K562 (cell line): Measurements from ENCODE around the gene CCDC82. TPM values are rescaled to one million over a fixed set of nuclear protein-coding genes. Genes with fewer than 3 reads are reported as not detected.

ENCODE experiments used
- ATAC-seq: fragments of 200-7000 bp; cut with Tn5 transposase; 3 replicates; pipeline ENCODE4 v1.9.1; 2020; ENCODE audit warnings: moderate library complexity
- BruUV-seq: library from RNA; stranded (reverse); fragments of 400-500 nt; replicated peaks from 2 replicates; lab custom pipeline; 2021; lab: Mats Ljungman, UMichigan
- CTCF ChIA-PET: fragments of 300-600 bp; formaldehyde crosslinking; extraction: SDS; loops from one replicate; lab custom pipeline; 2021; ENCODE audit warnings: low intra/inter-chr PET ratio; lab: Yijun Ruan, JAX
- POLR2A ChIA-PET: fragments of 300-600, 350-650 bp; sonication (Branson Sonifier 250); formaldehyde crosslinking; extraction: SDS; loops from one replicate; lab custom pipeline; 2021; ENCODE audit warnings: antibody characterized with exemption, inconsistent platforms; lab: Yijun Ruan, JAX
- DNase-seq, 4 experiments: peaks; one replicate each; pipeline versions ENCODE4 v3.0.0 to v3.0.0-alpha.2; 2011 to 2018; ENCODE audit warnings: low spot score in 3 of 4, mixed read lengths in 3 of 4; ENCODE audit errors: extremely low read depth in 1 of 4
- FAIRE-seq: peaks from 2 replicates; lab custom pipeline; 2011; peaks lifted over from hg19 to GRCh38; lab: Jason Lieb, UNC
- H2AFZ ChIP-seq: 2 replicates; pipeline ENCODE4 v1.6.0; 2011; ENCODE audit warnings: low read depth, low read length, control low read depth, inconsistent platforms
- H3K27ac ChIP-seq: fragments of 200-600 bp; 3 replicates; pipeline ENCODE4 v1.8.0; 2011; ENCODE audit warnings: low read depth, mild to moderate bottlenecking, control low read depth, inconsistent platforms, low read length, moderate library complexity, mixed read lengths; ENCODE audit errors: extremely low read depth
- H3K27me3 ChIP-seq, 2 experiments: fragments of 300-600 bp in 1 of 2; 2 replicates in 1 of 2; 3 replicates in 1 of 2; pipeline versions ENCODE4 v1.6.0 to v1.8.0; 2011; ENCODE audit warnings: inconsistent platforms in 2 of 2, low read length in 2 of 2, mild to moderate bottlenecking in 1 of 2, mixed read lengths in 1 of 2, moderate library complexity in 1 of 2; ENCODE audit not compliant: control insufficient read depth in 2 of 2, insufficient read depth in 2 of 2
- H3K36me3 ChIP-seq: fragments of 300-600 bp; 3 replicates; pipeline ENCODE4 v1.8.0; 2011; ENCODE audit warnings: mild to moderate bottlenecking, low read length, inconsistent platforms; ENCODE audit not compliant: control insufficient read depth, insufficient read depth
- H3K4me1 ChIP-seq, 2 experiments: fragments of 200-600 bp in 1 of 2; replicated peaks in 1 of 2; 2 replicates in 1 of 2; 3 replicates in 1 of 2; pipeline versions ENCODE4 v1.5.1 to v1.8.0; 2011; ENCODE audit warnings: inconsistent platforms in 2 of 2, low read length in 2 of 2, mild to moderate bottlenecking in 1 of 2, mixed read lengths in 1 of 2, moderate library complexity in 1 of 2; ENCODE audit not compliant: control insufficient read depth in 2 of 2, insufficient read depth in 2 of 2
- H3K4me2 ChIP-seq: 2 replicates; pipeline ENCODE4 v1.6.1; 2011; ENCODE audit warnings: low read length, control low read depth, inconsistent platforms, mixed read lengths; ENCODE audit not compliant: insufficient read depth
- H3K4me3 ChIP-seq: fragments of 200-600 bp; sonication (generic), shearing (Covaris generic); 2 replicates; pipeline ENCODE4 v1.5.1; 2016; ENCODE audit warnings: control low read depth, inconsistent platforms
- H3K79me2 ChIP-seq: fragments of 200-600 bp; 3 replicates; pipeline ENCODE4 v1.8.0; 2011; ENCODE audit warnings: low read length, inconsistent platforms; ENCODE audit not compliant: control insufficient read depth, insufficient read depth
- H3K9ac ChIP-seq, 2 experiments: 2 replicates each; pipeline versions ENCODE4 v1.6.0 to v1.6.1; 2011; ENCODE audit warnings: low read depth in 2 of 2, low read length in 2 of 2, control low read depth in 1 of 2, inconsistent platforms in 1 of 2, mild to moderate bottlenecking in 1 of 2, mixed read lengths in 1 of 2; ENCODE audit not compliant: insufficient read depth in 1 of 2
- H3K9me1 ChIP-seq: one replicate; pipeline ENCODE4 v1.6.0; 2011; ENCODE audit warnings: inconsistent platforms, mild to moderate bottlenecking, low read length, moderate library complexity; ENCODE audit not compliant: control insufficient read depth, insufficient read depth
- H3K9me3 ChIP-seq: replicated peaks from 2 replicates; pipeline ENCODE4 v1.5.1; 2011; ENCODE audit warnings: low read depth, low read length, inconsistent platforms; ENCODE audit not compliant: control insufficient read depth, insufficient read depth
- H4K20me1 ChIP-seq: replicated peaks from 2 replicates; pipeline ENCODE4 v1.6.1; 2011; ENCODE audit warnings: low read length, inconsistent platforms, mixed read lengths; ENCODE audit not compliant: control insufficient read depth, insufficient read depth
- E2F3 ChIP-seq: fragments of 250-450 bp; sonication (Bioruptor Pico); IDR thresholded peaks from 2 replicates; pipeline ENCODE4 v1.4.0; 2020; ENCODE audit warnings: mild to moderate bottlenecking
- FOXJ2 ChIP-seq: fragments of 200-800 bp; sonication (Bioruptor generic); IDR thresholded peaks from 2 replicates; pipeline ENCODE4 v1.6.1; 2016; ENCODE audit warnings: missing genetic modification characterization, missing compliant biosample characterization
- HMGN3 ChIP-seq: IDR thresholded peaks from 2 replicates; pipeline ENCODE4 v1.6.1; 2011; ENCODE audit warnings: borderline replicate concordance, low read depth, mild to moderate bottlenecking, mixed read lengths, low read length; ENCODE audit not compliant: insufficient read length; ENCODE audit errors: extremely low read depth
- NFRKB ChIP-seq: fragments of 450-650 bp; IDR thresholded peaks from 2 replicates; pipeline ENCODE4 v1.6.1; 2016; ENCODE audit warnings: low read depth
- NR4A1 ChIP-seq, 2 experiments: fragments of 250-450 bp in 1 of 2; fragments of 450-650 bp in 1 of 2; sonication (Bioruptor Pico) in 1 of 2; IDR thresholded peaks; 2 replicates each; pipeline versions ENCODE4 v1.4.0 to v1.6.1; 2016 to 2020; ENCODE audit warnings: mild to moderate bottlenecking in 2 of 2, missing compliant biosample characterization in 1 of 2, missing genetic modification characterization in 1 of 2, moderate library complexity in 1 of 2
- RBM25 ChIP-seq: fragments of 200-400 bp; formaldehyde crosslinking; IDR thresholded peaks from 2 replicates; pipeline ENCODE4 v1.6.1; 2018; ENCODE audit warnings: low read length, low read depth, moderate library complexity; ENCODE audit not compliant: severe bottlenecking
- RFX7 ChIP-seq: fragments of 250-450 bp; sonication (Bioruptor Pico); IDR thresholded peaks from 2 replicates; pipeline ENCODE4 v1.5.1; 2021; ENCODE audit warnings: mild to moderate bottlenecking
- TRIM28 ChIP-seq: fragments of 450-650 bp; IDR thresholded peaks from 2 replicates; pipeline ENCODE4 v1.6.1; 2017
- ZNF224 ChIP-seq: sonication (generic); formaldehyde crosslinking; IDR thresholded peaks from 2 replicates; pipeline ENCODE4 v1.8.0; 2022; ENCODE audit warnings: mild to moderate bottlenecking, missing genetic modification reagents
- ZNF274 ChIP-seq: IDR thresholded peaks from 2 replicates; pipeline ENCODE4 v1.6.1; 2011; ENCODE audit warnings: low read depth, mild to moderate bottlenecking, low read length, moderate library complexity, borderline replicate concordance
- ZNF75A ChIP-seq: fragments of 450-650 bp; formaldehyde crosslinking; IDR thresholded peaks from 2 replicates; pipeline ENCODE4 v1.4.0; 2020; ENCODE audit warnings: mild to moderate bottlenecking
- WGBS: fragments of 100-300 bp; shearing (Covaris generic); methylation state at CpG from one replicate; pipeline ENCODE4 v1.1.6; 2016; ENCODE audit warnings: low coverage, mixed read lengths; ENCODE audit not compliant: insufficient coverage; ENCODE audit errors: missing lambda C conversion rate; 5-methylcytosine and 5-hydroxymethylcytosine counted together
- in situ Hi-C: fragments of 300-500 bp; cut with MboI; formaldehyde crosslinking; loops from 4 replicates; pipeline ENCODE4 v1.15.0; 2018; ENCODE audit warnings: inconsistent platforms, mixed read lengths
- intact Hi-C: fragments of 100-400 bp; cut with micrococcal nuclease; formaldehyde crosslinking; loops from 2 replicates; pipeline ENCODE4 v1.14.2; 2022
- polyA plus RNA-seq, 8 experiments: library from polyadenylated mRNA; depleted of rRNA in 4 of 8; stranded (reverse) in 5 of 8; unstranded in 3 of 8; fragments of >200 nt; fragmentation: Nextera tagmentation in 2 of 8; fragmentation: Illumina TruSeq in 1 of 8; extraction: Ambion mirVana in 2 of 8; extraction: Trizol in 1 of 8; gene quantifications; 2 replicates each; pipeline versions ENCODE4 v1.2.1 to v1.2.3, GENCODE V29; 2011 to 2014; ENCODE audit warnings: inconsistent platforms in 1 of 8, missing spikeins in 1 of 8
- total RNA-seq, 7 experiments: library from RNA; depleted of rRNA in 6 of 7; stranded (reverse); fragments of >200 nt in 6 of 7; fragmentation: Illumina TruSeq in 2 of 7; extraction: Trizol in 2 of 7; gene quantifications; 2 replicates each; pipeline versions ENCODE4 v1.2.1 to v1.2.3, GENCODE V29; 2011 to 2021; ENCODE audit warnings: low replicate concordance in 1 of 7
- TF ChIP-seq, protein P1 (sequence below): fragments of 250-450 bp; sonication (Bioruptor Pico); IDR thresholded peaks from 2 replicates; pipeline ENCODE4 v1.8.0; 2021; ENCODE audit warnings: moderate library complexity, mild to moderate bottlenecking, inconsistent platforms
- TF ChIP-seq, protein P2 (sequence below): IDR thresholded peaks from 2 replicates; pipeline ENCODE4 v1.6.1; 2014; ENCODE audit warnings: antibody characterized with exemption
- TF ChIP-seq, protein P3 (sequence below): fragments of 250-450 bp; sonication (Bioruptor Pico); IDR thresholded peaks from 2 replicates; pipeline ENCODE4 v1.5.0; 2021
- TF ChIP-seq, protein P4 (sequence below): fragments of 450-650 bp; IDR thresholded peaks from 2 replicates; pipeline ENCODE4 v1.6.1; 2017; ENCODE audit warnings: antibody characterized with exemption, mild to moderate bottlenecking

The CCDC82 gene
- total and polyA plus RNA-seq, 9 of the 15 experiments (the other 6 are each of a cell fraction or from before 2014, with no cell fraction given), result 12.5 to 51.3 (median 24.5) TPM

DNA sequence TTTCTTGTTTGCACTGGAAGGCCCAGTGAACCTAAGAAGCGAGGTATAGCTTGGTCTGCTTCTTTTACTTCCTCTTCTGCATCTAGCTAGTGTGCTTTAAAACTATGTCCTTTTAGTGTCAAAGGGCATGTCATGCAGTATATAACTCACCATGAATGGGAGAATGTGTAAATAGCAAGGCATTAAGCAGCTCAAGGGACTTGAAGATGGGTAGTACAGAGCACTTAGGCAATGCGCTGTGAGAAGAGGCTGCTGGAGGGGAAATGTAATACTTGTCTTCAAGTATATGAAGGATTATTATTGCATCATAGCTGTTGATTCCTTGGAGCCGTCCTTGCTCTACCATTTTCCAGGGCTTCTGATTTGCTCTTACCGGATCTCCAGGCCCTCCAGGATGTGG is 54.3 kb downstream of the CCDC82 start:
- ATAC-seq (peak; percentile 10), DNase-seq (no peak), FAIRE-seq (no peak)
- no peaks in the 10 kb centered on the region for H3K27me3 ChIP-seq
- POLR2A ChIA-PET, result interaction anchor here (0.6 to 2.6 kb wide), 3 partner anchors 13 to 180 kb away, joined by 5 to 18 read pairs (median 5); no protein-coding TSS in a partner anchor
- no TSS peak for BruUV-seq
- H3K79me2 ChIP-seq, result peaks cover 79% of the 10 kb centered on the region
- no peaks in the 10 kb centered on the region for H3K36me3 ChIP-seq
- in situ Hi-C loops (no loop called here), intact Hi-C loops (no loop called here)
- WGBS, result 53% methylated on average over 4 of the region's 4 CpGs
- no peaks in the 10 kb centered on the region for H3K9me1 ChIP-seq
- no peaks in the 10 kb centered on the region for H3K9me3 ChIP-seq
- H3K4me1 ChIP-seq, result peaks cover 28 to 75% of the 10 kb centered on the region in 2 experiments
- peak overlapping the region; percentile 30; the same call in 2 of the 3 replicates for H3K27ac ChIP-seq
- CTCF ChIA-PET, result no interaction called here
- no peak overlapping the region for H3K4me3 ChIP-seq
- H3K9ac ChIP-seq, result peak overlapping the region in 1 of 2 experiments; percentile 53; a peak in 1 of 4 replicates
- peak overlapping the region; percentile 68 for H2AFZ ChIP-seq
- H4K20me1 ChIP-seq, result no peaks in the 10 kb centered on the region
- peak overlapping the region; percentile 4 for H3K4me2 ChIP-seq
- TF ChIP-seq, protein P1, sequence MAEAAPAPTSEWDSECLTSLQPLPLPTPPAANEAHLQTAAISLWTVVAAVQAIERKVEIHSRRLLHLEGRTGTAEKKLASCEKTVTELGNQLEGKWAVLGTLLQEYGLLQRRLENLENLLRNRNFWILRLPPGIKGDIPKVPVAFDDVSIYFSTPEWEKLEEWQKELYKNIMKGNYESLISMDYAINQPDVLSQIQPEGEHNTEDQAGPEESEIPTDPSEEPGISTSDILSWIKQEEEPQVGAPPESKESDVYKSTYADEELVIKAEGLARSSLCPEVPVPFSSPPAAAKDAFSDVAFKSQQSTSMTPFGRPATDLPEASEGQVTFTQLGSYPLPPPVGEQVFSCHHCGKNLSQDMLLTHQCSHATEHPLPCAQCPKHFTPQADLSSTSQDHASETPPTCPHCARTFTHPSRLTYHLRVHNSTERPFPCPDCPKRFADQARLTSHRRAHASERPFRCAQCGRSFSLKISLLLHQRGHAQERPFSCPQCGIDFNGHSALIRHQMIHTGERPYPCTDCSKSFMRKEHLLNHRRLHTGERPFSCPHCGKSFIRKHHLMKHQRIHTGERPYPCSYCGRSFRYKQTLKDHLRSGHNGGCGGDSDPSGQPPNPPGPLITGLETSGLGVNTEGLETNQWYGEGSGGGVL (CRISPR knock-in tag), result no peak
- no peak for TF ChIP-seq ZNF224 (CRISPR knock-in tag)
- no peak for TF ChIP-seq E2F3
- TF ChIP-seq ZNF75A (CRISPR knock-in tag), result no peak
- no peak for TF ChIP-seq RFX7 (CRISPR knock-in tag)
- TF ChIP-seq TRIM28, result no peak
- TF ChIP-seq, protein P2, sequence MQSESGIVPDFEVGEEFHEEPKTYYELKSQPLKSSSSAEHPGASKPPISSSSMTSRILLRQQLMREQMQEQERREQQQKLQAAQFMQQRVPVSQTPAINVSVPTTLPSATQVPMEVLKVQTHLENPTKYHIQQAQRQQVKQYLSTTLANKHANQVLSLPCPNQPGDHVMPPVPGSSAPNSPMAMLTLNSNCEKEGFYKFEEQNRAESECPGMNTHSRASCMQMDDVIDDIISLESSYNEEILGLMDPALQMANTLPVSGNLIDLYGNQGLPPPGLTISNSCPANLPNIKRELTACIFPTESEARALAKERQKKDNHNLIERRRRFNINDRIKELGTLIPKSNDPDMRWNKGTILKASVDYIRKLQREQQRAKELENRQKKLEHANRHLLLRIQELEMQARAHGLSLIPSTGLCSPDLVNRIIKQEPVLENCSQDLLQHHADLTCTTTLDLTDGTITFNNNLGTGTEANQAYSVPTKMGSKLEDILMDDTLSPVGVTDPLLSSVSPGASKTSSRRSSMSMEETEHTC, result no peak
- TF ChIP-seq NR4A1 (CRISPR knock-in tag; IDR thresholded peaks at IDR 0.05), result no peak
- TF ChIP-seq NR4A1 (tag; IDR thresholded peaks at IDR 0.05), result no peak
- TF ChIP-seq ZNF274, result no peak
- no peak for TF ChIP-seq RBM25
- TF ChIP-seq, protein P3, sequence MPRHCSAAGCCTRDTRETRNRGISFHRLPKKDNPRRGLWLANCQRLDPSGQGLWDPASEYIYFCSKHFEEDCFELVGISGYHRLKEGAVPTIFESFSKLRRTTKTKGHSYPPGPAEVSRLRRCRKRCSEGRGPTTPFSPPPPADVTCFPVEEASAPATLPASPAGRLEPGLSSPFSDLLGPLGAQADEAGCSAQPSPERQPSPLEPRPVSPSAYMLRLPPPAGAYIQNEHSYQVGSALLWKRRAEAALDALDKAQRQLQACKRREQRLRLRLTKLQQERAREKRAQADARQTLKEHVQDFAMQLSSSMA (CRISPR knock-in tag), result no peak
- TF ChIP-seq HMGN3, result no peak
- TF ChIP-seq, protein P4, sequence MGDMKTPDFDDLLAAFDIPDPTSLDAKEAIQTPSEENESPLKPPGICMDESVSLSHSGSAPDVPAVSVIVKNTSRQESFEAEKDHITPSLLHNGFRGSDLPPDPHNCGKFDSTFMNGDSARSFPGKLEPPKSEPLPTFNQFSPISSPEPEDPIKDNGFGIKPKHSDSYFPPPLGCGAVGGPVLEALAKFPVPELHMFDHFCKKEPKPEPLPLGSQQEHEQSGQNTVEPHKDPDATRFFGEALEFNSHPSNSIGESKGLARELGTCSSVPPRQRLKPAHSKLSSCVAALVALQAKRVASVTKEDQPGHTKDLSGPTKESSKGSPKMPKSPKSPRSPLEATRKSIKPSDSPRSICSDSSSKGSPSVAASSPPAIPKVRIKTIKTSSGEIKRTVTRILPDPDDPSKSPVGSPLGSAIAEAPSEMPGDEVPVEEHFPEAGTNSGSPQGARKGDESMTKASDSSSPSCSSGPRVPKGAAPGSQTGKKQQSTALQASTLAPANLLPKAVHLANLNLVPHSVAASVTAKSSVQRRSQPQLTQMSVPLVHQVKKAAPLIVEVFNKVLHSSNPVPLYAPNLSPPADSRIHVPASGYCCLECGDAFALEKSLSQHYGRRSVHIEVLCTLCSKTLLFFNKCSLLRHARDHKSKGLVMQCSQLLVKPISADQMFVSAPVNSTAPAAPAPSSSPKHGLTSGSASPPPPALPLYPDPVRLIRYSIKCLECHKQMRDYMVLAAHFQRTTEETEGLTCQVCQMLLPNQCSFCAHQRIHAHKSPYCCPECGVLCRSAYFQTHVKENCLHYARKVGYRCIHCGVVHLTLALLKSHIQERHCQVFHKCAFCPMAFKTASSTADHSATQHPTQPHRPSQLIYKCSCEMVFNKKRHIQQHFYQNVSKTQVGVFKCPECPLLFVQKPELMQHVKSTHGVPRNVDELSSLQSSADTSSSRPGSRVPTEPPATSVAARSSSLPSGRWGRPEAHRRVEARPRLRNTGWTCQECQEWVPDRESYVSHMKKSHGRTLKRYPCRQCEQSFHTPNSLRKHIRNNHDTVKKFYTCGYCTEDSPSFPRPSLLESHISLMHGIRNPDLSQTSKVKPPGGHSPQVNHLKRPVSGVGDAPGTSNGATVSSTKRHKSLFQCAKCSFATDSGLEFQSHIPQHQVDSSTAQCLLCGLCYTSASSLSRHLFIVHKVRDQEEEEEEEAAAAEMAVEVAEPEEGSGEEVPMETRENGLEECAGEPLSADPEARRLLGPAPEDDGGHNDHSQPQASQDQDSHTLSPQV, result 0 out of 2 replicates have a peak, but pooled peaks have one; percentile 32
- TF ChIP-seq NFRKB, result no peak
- TF ChIP-seq FOXJ2, result no peak
